ENCODE results near the gene C20orf96.
A peak's percentile ranks its signal among the peaks of the same experiment; 100 is the strongest.
"Not testable (repeated sequence)": the region's sequence is repeated elsewhere in the genome, so short reads cannot be mapped to it uniquely, and the experiment has no call there.

C20orf96 gene

DNA sequence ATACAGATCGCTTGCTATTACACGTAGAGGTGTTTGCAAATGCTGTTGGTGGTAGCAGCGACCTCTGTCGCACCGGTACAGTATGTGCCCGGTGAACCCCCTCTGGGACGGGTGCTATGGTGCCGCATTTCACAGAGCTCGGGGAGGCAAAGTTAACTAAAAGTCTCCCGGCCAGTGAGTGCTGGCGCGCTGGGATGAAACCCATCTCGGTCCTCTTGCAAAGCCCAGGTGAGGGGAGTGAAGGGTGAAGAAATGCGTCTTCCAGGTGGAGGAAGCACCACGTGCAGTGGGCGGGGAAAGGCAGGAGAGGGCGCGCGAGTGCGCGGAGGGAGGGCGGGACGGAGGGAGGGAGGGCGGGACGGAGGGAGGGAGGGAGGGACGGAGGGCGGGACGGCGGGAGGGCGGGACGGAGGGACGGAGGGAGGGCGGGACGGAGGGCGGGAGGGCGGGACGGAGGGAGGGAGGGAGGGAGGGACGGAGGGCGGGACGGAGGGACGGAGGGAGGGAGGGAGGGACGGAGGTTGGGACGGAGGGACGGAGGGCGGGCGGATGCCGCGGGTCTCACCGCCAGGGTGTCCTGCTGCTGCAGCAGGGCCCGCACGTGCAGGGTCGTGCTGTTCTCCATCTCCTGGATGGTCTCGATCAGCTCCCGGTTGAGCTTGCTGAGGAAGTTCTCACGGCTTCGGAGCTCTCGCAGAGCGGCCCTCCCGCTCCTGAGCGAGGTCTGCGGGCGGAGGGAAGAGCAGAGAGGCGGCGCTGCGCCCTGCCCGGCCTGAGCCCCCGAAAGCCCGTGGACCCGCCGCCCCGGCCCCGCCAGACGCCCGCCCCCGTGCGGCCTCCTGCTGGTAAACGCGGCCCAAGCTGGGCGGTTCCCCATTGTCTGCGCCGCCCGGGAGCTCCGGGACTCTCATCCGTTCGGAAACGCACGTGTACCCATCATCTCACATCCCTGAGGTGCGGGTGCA, 11.7 kb downstream of the C20orf96 start:
- DNase-seq, result no peak

DNA sequence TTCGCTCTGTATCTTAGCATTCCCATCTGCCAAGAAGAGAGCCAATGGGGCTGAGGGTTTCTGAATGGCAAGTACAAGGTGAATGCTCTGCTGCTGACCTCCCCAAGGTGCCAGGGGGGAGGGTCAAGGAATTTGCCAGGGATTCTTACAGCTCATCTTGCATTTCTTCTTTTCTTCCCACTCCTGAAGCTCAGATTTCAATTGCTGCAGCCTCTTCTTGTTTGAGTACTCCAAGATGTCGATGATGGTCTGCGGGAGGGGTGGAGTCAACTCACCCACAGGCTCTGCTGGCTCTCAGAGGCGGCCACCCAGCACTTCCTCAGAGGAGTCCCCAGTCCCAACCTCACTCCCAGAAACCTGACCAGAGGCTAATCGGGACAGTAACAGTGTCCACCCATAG, 12.4 kb downstream of the C20orf96 start:
- DNase-seq, result no peak

DNA sequence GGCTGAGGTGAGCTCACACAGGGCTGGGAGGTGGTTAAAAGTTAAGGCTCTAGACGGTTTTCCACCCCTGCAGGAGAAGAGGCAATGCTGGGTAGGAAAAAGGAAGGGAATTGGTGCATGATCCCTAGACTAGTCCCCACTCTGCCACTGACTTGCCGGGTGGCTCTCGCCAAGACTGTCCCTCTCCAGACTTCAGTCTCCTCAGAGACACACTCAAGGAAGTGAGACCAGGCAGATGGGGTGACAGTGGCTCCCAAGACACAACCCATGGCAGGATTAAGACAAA, 13.1 kb downstream of the C20orf96 start:
- no peak for DNase-seq

DNA sequence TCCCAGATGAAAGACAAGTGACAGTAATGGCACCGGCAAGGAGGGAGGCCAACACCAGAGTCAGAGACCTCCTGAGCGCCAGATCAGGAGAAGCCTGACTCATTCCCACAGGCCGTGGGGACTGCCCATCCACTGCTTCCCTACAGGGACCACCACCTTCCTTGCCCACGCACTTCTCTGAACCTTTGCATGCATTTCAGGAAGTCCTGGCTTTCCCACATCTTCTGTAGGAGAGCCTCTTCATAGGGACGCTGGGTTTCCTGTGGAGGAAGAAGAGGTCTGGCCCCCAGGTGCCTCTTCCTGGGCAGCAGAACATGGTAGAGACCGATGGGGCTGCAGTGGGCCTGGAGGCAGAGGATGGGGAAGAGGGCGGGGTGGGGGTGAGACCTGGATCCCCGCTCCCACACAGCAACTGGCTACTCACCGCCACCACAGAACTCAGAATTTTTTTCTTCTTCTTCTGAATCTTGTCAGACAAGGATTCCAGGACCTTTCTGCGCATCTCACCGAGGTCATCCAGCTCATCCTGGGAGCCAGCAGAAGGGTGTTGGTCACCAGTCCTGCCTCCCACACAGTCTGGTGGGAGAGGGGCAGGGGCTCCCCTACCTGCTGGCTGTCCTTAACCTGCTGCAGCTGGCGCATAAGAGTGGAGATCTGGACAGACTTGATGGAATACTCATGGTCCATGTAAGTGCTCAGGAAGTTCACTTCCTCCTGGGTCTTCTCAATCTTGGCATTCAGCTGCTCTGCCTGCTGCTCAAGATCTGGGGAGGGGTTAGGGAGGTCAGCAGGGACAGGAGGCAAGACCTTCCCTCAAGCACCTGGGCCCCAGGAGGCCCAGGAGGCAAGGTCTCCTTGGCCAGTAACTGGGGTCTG, 13.7 kb downstream of the C20orf96 start:
- DNase-seq, result no peak

DNA sequence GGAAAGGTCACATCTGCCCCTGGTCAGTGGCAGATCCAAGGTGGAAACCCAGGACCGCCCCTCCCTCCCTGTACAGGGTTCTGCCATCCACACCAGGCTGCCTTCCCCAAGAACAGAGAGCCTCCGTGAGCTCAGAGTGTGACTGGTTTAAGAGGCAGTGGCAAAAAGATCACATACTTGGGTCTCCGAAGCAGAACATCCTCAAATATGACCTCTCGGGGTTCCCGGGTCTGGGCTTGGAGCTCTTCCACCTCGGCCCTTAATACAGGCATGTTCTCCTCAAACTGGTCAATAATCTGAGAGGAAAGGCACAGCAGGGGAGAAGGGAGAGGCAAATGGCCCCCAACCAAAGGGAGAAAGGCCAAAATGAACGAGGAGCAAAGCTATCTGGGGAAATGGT, 14.8 kb downstream of the C20orf96 start:
- DNase-seq, result no peak

DNA sequence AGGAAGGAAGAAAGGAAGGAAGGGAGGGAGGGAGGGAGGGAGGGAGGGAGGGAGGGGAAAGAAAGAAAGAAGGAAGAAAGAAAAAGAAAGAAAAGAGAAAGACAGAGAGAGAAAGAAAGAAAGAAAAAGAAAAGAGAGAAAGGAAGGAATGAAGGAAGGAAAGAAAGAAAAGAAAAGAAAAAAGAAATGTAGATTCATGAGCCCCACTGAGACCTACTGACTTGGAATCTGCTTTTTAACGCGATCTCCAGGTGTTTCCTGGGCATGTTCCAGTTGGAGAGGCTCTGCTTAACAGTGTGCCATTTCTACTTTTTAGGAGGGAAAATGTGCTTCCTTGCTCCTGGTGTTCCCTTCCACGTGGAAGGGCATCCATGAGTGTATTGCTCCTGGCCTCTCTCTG, 16.7 kb downstream of the C20orf96 start:
- no peak for DNase-seq

DNA sequence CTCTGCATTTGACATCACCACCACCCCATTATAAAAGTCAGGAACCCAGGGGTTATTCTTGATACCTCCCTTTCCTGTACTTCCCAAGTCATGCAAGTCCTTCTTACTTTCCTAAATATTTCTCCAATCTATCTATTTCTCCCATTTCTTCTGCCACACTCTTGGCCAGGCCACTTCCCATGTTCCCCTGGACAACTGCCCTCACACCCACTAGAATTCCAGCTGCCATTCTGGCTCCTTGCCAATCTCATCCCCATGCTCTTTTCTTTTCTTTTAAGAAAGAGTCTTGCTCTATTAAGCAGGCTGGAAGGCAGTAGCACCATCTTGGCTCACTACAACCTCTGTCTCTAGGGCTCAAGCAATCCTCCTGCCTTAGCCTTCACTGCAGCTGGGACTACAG, 17.8 kb downstream of the C20orf96 start:
- no peak for DNase-seq

DNA sequence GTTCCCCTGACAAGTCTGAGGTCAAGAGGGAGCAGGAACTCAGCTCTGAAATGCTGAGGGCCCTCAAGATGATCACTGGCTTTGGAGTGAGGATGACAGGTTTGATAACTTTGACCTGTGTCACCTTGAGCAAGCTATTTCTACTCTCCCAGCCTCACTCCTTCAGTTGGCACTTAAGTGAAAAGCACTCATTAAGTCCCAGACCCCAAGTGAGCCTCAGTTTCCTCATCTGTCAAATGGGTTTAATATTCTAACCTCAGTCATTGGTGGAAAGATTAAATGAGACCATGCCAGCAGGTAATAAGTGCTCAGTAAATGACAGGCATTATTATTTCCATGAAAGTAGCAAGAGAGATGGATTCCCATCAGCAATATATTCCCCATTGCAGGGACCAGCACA, 19.0 kb downstream of the C20orf96 start:
- no peak for DNase-seq

DNA sequence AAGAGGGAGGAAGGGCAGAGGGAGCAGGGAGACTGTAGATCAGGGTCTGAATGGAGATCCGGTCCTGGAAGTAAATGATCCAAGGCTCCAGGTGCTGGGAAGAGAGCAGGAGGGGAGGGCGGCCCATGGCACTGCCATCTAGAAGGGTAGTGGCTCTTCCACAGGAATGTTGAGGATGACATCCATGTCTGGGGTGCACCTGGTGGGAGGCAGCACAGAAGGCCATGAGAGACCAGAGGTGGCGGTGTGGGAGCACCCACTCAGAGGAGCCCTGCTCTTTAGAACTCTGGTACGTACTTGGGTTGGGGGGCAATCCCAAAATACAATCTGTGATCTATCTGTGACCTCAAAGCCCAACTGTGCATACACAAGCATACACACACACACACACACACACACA, 19.5 kb downstream of the C20orf96 start:
- no peak for DNase-seq

DNA sequence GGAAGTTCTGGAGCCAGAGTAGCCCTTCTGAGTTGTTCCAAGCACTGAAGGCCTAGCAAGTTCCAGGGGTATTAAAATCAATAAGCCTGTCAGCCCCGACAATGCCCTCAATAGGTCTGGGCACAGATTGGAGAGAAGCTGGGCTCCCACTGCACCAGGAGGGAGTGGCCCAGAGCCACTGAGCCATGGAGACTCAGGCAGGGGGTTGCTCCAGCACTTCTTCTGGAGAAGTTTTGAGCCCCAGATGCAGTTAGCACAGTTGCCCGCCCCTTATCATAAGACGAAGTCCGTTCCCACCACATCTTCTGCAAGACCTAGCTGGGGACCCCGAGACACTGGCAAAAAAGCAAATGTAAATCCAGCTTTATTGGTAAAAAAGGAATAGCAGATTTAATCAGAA, 20.0 kb downstream of the C20orf96 start:
- no peak for DNase-seq

DNA sequence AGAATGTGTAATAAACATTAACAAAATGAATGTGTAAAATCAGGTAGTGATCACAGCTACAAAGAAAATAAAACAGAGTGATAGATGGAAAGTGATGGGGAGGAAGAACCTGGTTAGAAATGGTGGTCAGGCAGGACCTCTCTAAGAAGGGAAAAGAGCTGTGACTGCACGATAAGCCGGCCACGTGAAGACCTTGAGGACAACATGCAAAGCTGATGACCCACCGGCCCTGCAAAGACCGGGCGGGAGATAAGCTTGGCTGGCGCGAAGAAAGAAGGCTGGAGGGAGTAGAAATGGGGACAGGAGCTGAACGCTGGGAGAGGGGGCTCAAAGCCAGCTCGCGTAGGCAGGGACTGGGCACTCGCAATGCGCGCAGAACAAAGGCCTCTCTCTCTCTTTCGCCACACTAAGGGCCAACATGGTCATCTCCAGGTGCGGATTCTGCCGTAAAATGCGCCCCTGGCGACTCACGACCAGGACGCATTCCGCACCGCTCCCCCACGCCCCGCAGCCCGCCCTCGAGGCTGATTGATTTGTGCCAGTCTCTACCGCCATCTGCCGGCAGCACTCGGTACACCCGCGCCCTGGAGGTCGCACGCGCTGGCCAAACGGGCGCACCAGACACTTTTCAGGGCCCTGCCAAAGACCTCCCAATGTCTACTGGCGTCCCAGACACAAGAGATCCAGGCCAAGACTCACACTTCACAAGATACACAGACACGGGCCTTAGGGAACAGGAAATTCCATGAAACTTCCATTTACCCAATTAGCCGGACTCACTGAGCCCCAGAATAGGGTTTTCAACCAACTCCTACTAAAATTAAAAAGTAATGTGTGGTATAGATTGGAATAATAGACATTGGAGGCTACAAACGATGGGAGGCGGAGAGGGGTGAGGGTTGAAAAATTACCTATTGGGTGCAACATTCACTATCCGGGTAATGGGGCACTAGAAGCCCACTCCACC, 23.7 kb downstream of the C20orf96 start:
- peak; percentile 79 for DNase-seq

DNA sequence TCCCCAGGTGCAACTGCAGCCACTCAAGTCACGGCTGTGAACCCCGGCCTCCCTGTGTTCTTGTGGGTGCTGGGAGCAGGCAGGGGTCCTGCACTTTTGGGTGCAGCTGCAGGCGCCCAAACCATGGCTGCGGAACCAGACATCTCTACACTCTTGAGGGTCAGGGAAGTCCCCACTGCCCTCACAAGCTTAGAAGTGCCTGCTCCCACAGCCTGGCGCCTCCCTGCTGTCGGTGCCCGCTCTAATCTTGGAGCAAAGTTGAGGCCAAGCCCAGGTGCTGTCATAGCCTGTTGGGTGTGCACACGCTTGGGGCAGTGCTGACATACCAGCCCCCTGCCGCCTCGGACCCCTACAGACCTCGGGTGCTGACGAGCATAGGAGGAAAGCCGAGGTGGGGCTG, 26.8 kb downstream of the C20orf96 start:
- no peak for DNase-seq

DNA sequence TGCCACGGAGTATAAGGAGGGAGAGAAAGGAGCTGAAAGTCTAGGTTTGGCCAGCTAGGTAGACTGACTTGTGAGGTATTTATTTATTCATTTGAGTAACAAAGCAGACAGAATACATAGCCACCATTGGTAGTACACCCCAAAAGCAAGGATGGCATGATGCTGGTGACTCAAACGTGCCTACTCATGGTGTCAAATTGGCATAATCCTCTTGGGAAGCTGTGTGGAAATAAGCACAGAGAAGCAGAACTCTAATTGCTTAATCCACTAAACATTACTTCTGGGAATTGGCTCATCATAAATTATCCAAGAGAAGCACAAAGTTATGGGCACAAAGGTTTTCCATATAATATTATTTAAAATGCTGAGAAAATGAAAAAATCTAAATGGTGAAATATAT, 30.6 kb downstream of the C20orf96 start:
- no peak for DNase-seq

DNA sequence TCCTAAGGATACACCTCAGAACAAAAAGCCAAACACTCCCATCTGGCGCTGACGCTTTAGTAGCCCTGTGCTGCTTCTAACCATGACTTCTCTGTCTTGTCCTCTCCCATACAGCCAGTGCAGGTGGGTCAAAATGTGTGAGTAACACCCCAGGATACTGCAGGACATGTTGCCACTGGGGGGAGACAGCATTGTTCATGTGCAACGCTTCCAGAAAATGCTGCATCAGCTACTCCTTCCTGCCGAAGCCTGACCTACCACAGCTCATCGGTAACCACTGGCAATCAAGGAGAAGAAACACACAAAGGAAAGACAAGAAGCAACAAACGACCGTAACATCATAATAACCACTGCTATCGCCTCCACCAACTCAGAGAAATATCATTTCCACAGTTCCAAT, 31.6 kb downstream of the C20orf96 start:
- peak; percentile 12 for DNase-seq

DNA sequence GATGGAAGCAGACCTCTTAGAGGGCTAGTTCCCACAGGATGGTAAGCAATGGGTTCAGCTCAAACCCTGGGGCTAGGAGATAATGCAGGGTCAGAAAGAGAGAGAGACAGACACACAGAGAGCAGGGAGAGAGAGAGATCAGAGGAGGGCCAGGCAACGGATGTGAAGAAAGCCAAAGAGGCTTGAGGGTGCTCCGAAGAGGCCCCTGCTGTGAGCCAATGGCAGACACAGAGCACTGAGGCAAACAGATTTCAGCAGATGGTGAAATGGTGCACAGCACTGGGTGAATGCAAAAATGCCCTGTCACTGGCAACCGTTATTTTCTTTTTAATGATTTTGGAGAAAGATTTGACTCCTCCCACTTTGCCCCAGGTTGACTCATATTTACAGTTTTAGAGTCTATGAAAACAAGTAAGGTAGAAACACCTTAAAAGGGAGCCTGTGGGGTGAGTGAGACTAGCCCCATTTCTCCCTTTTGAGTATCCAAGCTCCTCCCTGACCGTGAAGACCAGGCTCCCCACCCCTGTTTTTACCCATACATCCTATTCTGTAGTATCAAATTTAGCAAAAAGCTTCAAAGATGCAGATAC, 32.2 kb downstream of the C20orf96 start:
- no peak for DNase-seq

DNA sequence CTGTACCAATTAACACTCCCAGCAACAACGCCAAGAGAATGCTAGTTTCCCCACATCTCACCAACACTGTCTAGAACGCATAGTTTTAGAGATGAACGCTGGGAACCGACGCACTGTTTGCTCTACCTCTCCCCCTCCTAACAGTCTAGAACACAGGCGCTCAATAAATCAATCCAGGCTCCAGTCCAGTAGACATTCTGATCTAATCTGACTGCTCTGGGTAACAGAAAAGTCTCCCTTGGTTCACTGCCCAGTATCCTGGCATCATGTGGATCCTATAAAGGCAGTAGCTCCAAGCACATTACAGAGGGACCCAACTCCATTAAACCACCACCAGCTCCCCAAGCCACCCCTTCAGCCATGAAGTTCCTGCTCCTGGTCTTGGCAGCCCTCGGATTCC, 33.1 kb downstream of the C20orf96 start, which contains the start of gene DEFB132:
Gene DEFB132, plus strand, starts transcription at position 306 of the 400 bp plus-strand sequence. Its CDS starts 55 bp downstream, at position 361.
- DNase-seq, result no peak

DNA sequence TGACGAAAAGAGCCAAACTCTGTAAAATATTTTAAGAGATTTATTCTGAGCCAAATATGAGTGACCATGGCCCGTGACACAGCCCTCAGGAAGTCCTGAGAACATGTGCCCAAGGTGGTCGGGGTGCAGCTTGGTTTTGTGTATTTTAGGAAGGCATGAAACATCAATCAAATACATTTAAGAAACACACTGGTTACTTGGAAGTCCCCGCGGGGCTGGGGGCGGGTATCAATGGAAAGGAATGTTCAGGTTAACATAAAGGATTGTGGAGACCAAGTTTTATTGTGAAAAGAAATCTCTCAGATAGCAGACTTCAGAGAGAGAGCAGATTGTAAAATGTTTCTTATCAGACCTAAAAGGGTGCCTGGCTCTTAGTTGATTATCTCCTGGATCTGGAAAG, 37.1 kb downstream of the C20orf96 start:
- not testable (repeated sequence) for DNase-seq

DNA sequence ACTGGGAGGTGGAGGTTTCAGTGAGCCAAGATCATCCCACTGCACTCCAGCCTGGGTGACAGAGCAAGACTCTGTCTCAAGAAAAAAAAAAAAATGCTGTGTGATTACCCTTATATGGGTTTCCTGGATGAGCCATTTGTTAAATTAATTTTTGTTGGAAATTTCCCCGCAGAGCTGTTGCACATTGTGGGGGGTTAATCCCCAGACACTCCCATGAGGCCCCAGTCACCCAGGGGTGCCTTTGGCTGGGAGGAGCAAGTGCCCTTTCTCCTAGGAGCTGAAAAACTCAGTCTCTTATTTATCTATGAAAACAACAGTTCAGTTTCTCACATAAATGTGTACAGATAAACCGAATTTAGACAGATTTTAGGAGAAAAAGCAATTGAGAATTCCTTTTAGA, 37.7 kb downstream of the C20orf96 start:
- no peak for DNase-seq

DNA sequence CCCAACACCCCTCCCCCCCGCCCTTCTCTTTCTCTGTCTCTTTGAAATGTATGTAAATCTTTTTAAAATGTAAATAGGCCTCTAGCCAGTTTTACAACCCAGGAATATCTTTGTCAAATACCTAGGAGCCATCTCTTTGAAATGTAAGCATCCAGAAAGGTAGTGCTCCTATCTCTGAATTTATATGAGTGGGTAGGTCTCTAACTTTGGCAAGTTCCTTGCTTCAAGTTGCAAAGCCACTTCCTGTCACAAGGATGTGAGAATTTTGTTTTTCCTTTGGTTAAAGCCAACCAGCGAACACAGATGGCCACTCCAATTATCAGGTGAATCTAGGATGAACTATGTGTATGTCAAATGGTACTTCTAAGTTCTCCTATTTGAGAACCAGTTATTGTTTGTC, 39.2 kb downstream of the C20orf96 start:
- DNase-seq, result no peak

DNA sequence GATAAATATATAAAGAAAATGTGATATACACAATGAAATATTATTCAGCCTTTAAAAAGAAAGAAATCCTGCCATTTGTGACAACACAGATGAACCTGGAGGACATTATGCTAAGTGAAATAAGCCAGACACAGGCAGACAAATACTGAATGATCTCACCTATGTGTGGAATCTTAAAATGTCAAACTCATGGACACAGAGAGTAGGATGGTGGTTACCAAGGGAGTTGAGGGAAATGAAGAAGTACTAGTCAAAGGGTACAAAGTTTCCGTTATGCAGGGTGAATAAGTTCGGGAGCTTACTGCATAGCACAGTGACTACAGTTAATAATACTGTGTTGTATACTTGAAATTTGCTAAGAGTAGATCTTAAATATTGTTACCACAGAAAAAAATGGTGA, 47.6 kb downstream of the C20orf96 start:
- no peak for DNase-seq

DNA sequence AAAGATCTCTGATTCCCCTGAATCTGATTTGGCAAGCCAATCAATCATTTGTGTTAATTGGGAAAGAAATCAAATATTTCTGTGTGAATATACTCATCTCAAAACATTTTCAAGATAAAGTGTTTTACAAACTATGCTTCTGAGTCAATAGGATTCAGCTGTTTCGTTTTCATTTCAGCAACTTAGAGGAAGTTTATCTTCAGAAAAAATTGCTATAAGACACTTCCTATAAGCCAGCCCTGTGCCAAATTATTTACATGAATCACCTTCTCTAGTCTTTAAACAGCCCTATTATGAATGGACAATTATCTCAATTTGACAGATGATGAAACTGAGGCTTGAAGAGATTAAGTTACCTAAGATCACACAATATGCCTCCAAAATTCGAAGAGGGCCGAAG, 52.6 kb downstream of the C20orf96 start:
- no peak for DNase-seq

DNA sequence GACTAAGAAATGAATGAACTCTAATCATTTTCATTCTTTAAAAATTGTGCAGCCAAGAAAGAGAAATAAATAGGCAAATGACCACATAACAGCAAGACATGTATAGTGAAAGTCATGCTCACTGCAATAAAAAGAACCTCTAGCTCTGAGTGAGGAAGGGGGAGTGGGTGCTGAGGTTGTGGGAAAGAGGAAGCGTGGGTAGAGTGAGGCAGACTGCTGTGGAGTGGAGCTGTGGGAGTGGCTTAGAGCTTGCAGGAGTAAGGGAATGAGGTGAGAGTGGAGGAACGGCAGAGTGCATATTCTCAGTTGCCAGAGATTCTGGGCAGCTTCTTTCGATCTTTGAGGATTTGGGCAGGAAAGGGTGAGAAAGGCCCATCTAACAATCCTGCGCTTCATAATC, 53.1 kb downstream of the C20orf96 start:
- no peak for DNase-seq
